G401 (cell line): ENCODE data around the gene MTHFD1. TPM values are rescaled to one million over a fixed set of nuclear protein-coding genes. Genes with fewer than 3 reads are reported as not detected.
"Not testable (repeated sequence)": the region's sequence is repeated elsewhere in the genome, so short reads cannot be mapped to it uniquely, and the experiment has no call there.

ENCODE experiments used
- DNase-seq: peaks from one replicate; pipeline ENCODE4 v3.0.0-alpha.2; 2015; ENCODE audit warnings: low spot score
- in situ Hi-C: cut with HindIII; loops from 2 replicates; pipeline ENCODE4 v1.10.0; 2016; ENCODE audit warnings: low sequenced_read_pairs, mixed read lengths
- total RNA-seq: library from RNA; depleted of rRNA; stranded (reverse); fragments of >200 nt; shearing (Covaris generic); gene quantifications from 2 replicates; pipeline ENCODE4 v1.2.3, GENCODE V29; 2014; rRNA removed

The MTHFD1 gene
- 42.8 and 53.0 TPM in 2 replicates for total RNA-seq

- in situ Hi-C loops = no loop called here
These were observed at the start of gene MTHFD1 for GRCh38 chr14:64387782-64388532. TSS of gene MTHFD1 (plus strand) at chr14:64388353. CDS start at chr14:64388428, 75 bp downstream.

GRCh38 chr14:64338616-64339316 is 49.4 kb upstream of the MTHFD1 start:
- peak; percentile 100 for DNase-seq
- in situ Hi-C loops = no loop called here

More at GRCh38 chr14:64387782-64388532, at the start of gene MTHFD1:
- peak; percentile 100 for DNase-seq

GRCh38 chr14:64340560-64341196 is 47.5 kb upstream of the MTHFD1 start:
- no peak for DNase-seq
- in situ Hi-C loops = no loop called here

- in situ Hi-C loops = no loop called here
- no peak for DNase-seq
These were observed 40.4 kb upstream of the MTHFD1 start for GRCh38 chr14:64347748-64348147.

- in situ Hi-C loops = no loop called here
- no peak for DNase-seq
These were observed 38.2 kb upstream of the MTHFD1 start for GRCh38 chr14:64349741-64350490.

- in situ Hi-C loops = no loop called here
- DNase-seq = no peak
These were observed 24.8 kb upstream of the MTHFD1 start for GRCh38 chr14:64363265-64363846.

GRCh38 chr14:64364907-64365306 is 23.2 kb upstream of the MTHFD1 start:
- in situ Hi-C loops = no loop called here
- no peak for DNase-seq

- DNase-seq, in situ Hi-C loops: not testable (repeated sequence)
These were observed 22.7 kb upstream of the MTHFD1 start for GRCh38 chr14:64365358-64365889.

GRCh38 chr14:64369201-64369600 is 19.0 kb upstream of the MTHFD1 start:
- DNase-seq = no peak
- in situ Hi-C loops = no loop called here

GRCh38 chr14:64387232-64387781 is 846 bp upstream of the MTHFD1 start:
- in situ Hi-C loops = no loop called here
- peak; percentile 35 for DNase-seq

- in situ Hi-C loops = no loop called here
- DNase-seq = no peak
These were observed 556 bp downstream of the MTHFD1 start for GRCh38 chr14:64388533-64389285.

GRCh38 chr14:64391113-64391725 is 3.1 kb downstream of the MTHFD1 start:
- in situ Hi-C loops = no loop called here
- no peak for DNase-seq

- DNase-seq = no peak
- in situ Hi-C loops = no loop called here
These were observed 3.8 kb downstream of the MTHFD1 start for GRCh38 chr14:64391986-64392385.

- DNase-seq, in situ Hi-C loops: not testable (repeated sequence)
These were observed 5.1 kb downstream of the MTHFD1 start for GRCh38 chr14:64393189-64393726.

GRCh38 chr14:64394423-64394822 is 6.3 kb downstream of the MTHFD1 start:
- no peak for DNase-seq

GRCh38 chr14:64394977-64395633 is 7.0 kb downstream of the MTHFD1 start:
- in situ Hi-C loops = no loop called here
- DNase-seq = no peak

More at GRCh38 chr14:64394423-64394822, 6.3 kb downstream of the MTHFD1 start:
- in situ Hi-C loops = no loop called here
